GM18519 (cell line): Measurements from ENCODE around the gene GNB4.

Experiments
- ATAC-seq: cut with Tn5 transposase; IDR thresholded peaks from one replicate; pipeline ENCODE4 v1.9.1; 2021; ENCODE audit warnings: mild to moderate bottlenecking, moderate library complexity; ENCODE audit not compliant: unreplicated experiment, low FRiP score

Gene GNB4

DNA sequence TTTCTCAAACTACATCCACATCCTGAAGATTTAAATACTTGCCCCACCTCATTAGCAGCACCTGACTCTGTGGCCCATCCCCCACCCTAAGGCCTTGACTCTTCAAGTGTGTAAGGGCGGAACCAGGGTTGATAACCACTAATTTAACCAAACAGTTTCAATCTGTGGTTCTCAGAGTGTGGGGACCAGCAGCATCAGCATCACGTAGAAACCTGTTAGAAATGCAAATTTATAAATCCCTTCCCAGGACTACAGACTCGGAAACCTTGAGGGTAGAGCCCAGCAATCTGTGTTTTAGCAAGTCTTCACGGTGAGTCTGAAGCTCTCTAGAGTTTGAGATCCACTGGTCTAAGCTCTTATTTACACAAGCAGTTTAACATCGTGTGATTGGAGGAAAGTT, 12.4 kb downstream of the GNB4 start:
- peak; percentile 73 for ATAC-seq

DNA sequence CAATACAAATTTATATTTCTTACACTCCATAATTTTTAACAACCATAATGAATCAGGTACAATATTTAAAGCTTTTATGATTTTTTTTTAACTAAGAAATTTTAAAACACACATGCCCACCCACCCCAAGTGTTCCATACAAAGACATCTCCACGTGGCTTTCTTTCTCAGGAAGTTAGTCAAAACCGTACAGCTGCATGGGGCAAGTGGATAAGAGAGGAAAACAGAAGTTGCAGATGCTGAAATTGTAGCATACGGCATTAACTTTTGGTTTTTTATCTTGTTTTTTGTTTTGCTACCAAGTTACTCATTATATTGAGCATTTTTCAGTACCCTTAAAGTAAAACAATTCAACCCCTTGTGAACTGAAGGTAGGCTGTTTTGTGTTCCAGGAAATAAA, 14.8 kb downstream of the GNB4 start:
- ATAC-seq: no peak

DNA sequence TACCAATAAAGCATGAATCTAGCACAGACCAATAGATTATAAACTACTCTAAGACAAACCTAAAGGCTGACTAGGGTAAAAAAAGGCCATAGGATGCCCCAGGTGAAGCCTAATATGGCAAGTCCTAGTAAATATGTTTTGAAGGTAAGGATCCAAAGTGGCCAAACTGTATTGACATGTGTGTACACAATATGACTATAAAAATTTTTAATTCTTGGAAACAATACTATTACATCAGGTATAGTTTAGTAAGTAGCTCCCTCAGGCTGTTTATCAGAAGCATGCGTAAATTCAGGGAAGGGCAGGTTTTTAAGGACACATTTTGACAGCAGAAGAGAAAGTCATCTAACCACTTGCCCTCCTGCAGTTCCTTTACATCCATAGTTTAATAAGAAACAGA, 18.8 kb downstream of the GNB4 start:
- no peak for ATAC-seq

DNA sequence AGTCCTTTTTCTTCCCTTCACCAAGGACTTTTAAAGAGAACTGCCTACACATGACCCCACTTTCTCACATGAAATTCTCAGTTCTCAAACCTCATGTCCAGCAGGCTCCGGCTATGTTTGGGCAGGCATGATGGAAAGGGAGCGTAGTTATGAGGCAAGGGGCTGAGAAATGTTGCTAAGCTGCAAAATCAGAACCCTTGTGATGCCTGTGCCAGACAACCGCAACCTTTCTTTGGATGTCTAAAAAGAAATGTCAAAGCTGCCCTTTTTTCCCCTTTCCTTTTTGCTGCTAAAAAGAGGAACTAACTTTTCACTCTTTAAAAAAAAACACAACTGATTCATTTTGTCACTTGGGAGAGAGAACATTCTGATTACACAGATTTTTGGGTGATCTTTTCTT, 19.2 kb downstream of the GNB4 start:
- peak; percentile 60 for ATAC-seq

GRCh38 chr3:179430277-179430870, 20.9 kb downstream of the GNB4 start:
- ATAC-seq: no peak

- ATAC-seq: no peak
Measured at GRCh38 chr3:179428876-179429548, 22.3 kb downstream of the GNB4 start.

- no peak for ATAC-seq
Measured at GRCh38 chr3:179425075-179425474, 26.2 kb downstream of the GNB4 start.

DNA sequence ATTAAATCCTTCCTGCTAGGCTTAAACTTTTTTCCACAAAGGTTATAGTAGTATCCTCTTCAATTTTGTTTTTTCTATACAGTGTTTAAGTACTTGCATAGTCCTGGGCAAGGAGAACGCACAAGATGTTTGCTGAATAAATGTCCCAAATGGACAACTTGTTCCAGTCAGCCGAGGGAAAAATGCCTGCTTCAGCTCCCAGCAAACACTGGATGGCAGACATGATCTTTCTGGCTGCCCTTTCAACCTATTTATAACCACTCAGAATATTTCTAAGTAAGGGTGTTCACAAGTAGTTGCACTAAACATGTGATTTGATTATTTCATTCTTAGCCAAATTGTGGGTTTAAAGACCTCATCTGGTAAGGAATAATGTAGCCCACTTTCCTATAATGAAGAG, 29.8 kb downstream of the GNB4 start:
- no peak for ATAC-seq

DNA sequence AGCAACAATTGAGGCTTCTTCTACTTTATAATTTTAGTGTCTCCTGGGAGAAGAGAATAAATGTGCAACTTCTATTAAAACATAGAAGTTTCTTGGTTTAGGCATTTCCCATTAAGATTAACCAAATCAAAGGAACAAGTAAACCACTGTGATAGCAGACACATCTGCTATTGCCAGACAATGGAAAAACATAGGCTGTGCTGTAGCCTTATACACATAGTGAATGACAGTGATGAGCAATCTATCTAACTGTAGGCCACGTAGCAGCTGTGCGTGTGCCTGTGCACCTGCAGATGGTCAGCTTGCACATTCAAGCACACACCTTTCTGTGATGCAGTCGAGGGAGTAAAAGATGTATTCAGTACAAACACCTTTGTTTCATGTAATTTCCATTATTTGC, 32.7 kb downstream of the GNB4 start:
- ATAC-seq: no peak

GRCh38 chr3:179416681-179417080, 34.6 kb downstream of the GNB4 start:
- no peak for ATAC-seq

- ATAC-seq: no peak
Measured at GRCh38 chr3:179415377-179415776, 35.9 kb downstream of the GNB4 start.

DNA sequence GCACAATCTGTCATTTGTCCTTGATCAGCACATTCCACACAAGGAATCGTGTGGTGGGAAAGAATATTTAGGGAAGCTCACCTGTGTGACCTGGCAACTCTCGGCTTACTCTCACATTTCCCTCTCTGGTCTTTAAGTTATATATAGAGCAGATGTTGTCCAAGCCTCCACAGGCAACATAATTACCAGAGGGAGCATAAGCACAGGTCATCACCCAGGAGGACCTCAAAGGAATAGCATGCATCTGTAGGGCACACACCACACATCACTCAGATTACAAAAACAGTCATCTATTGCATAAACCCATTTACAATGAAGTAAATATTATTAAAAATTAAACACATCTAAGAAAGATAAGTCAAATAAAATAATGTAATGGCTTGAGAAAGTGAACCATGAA, 36.5 kb downstream of the GNB4 start:
- no peak for ATAC-seq

- ATAC-seq: no peak
Measured at GRCh38 chr3:179410999-179411398, 40.3 kb downstream of the GNB4 start.

GRCh38 chr3:179410331-179410730, 40.9 kb downstream of the GNB4 start:
- ATAC-seq: no peak

DNA sequence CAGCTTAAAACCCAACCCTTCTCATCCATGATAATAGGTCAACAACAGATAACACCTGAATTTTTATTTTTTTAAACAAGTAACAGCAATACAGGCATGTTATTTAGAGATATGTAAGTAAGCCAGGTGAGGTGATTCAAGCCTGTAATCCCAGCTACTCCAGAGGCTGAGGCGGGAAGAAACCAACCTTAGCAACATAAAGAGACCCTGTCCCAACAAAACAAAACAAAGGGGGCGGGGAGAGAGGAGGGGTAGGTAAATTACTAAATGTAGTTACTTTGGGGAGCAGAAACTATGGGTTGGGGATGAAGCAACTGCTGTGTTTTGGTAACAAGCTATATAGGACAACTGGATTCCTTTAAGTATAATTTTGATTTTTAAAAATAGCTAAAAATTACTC, 47.0 kb downstream of the GNB4 start:
- ATAC-seq: no peak

DNA sequence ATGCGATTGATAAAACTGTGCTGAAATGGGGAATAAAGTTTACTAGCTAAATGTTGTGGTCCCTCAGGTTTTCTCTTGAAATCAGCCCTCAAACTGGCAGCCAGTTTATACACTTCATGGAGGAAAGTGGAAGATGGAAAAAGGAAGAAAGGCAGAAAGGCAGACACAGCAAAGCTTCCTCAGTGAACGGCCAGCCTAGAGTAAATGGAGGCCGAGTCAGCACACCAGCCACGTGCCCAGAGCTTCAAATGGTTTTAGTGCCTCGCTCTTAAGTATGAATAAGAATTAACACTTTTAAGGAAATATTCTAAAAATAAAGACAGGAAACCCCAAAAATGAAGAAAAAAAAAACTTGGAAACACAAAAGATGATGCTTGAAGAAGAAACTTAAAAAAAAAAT, 48.3 kb downstream of the GNB4 start:
- ATAC-seq: no peak

- ATAC-seq: no peak
Measured at GRCh38 chr3:179401561-179401960, 49.7 kb downstream of the GNB4 start.

DNA sequence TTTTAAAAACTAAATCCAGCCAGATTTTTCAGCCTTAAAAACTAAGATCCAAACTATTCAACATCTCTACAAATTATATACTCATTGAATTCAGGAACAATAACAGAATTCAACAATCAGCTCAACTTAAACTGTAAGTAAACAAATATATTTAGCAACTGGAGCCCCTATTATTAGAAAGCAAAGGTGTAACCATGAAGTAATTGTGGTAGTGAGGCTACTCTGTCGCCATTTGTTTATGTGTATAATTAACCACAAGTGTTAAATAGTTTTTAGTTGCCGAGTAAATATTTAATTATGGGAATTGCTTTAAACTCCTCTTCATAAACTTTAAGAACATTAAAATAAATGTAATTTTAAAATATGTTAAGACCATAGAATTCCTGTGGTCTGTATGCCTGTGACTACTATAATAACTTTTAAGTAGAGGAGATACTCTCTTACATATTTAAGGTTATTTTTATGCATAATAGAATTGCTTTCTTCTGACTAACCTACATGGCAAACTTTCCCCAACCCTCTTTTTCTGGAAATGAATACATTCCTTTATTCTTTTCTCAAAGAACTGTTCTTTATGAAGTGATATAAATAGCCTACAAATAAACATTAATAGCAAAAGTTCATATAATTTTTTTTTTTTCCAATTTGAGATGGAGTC, 52.6 kb downstream of the GNB4 start:
- no peak for ATAC-seq

DNA sequence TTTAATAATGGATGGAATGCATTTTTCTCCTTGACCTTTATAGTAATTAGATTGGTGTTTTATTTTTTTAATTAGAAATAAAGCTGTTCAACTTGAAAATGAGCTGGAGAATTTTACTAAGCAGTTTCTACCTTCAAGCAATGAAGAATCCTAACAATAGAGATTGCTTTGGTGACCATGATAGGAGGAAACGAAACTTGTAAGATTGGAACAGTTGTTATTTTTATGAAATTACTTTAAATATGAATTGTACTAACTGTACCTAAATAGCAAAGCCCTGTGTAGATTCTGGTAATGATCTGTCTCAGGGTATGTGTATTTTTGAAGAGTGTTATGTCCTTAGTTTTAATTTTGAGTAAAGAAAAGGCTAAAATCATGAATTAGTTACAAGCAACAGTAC, 59.4 kb downstream of the GNB4 start:
- ATAC-seq: no peak

GRCh38 chr3:179376474-179376873, 74.8 kb downstream of the GNB4 start:
- no peak for ATAC-seq

GRCh38 chr3:179375091-179375999, 75.9 kb downstream of the GNB4 start:
- no peak for ATAC-seq
